EH (cell line): Measurements from ENCODE around the gene LBP.
"Not testable (repeated sequence)": the region's sequence is repeated elsewhere in the genome, so short reads cannot be mapped to it uniquely, and the experiment has no call there.

ENCODE experiments used
- DNase-seq: peaks from one replicate; pipeline ENCODE4 v3.0.0-alpha.2; 2015; ENCODE audit warnings: low read depth

LBP gene

DNA sequence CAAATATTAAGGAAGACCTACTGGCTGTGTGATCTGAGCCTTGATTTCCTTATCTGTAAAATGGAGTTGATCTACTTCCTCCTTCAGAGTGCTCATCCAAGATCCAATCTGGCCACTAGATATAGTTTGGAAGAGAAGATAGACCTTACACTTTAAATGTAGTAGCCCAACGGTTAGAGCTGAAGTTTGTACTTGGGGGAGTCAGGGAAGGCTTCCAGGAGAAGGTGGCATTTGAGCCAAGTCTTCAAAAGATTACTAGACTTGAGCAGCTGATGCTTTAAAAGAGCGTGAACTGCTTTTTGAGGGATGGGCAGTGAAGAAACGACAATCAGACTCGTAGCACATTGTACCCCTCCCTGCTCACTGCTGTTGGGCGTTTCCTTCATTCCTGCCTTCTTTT, 3.6 kb downstream of the LBP start:
- no peak for DNase-seq

DNA sequence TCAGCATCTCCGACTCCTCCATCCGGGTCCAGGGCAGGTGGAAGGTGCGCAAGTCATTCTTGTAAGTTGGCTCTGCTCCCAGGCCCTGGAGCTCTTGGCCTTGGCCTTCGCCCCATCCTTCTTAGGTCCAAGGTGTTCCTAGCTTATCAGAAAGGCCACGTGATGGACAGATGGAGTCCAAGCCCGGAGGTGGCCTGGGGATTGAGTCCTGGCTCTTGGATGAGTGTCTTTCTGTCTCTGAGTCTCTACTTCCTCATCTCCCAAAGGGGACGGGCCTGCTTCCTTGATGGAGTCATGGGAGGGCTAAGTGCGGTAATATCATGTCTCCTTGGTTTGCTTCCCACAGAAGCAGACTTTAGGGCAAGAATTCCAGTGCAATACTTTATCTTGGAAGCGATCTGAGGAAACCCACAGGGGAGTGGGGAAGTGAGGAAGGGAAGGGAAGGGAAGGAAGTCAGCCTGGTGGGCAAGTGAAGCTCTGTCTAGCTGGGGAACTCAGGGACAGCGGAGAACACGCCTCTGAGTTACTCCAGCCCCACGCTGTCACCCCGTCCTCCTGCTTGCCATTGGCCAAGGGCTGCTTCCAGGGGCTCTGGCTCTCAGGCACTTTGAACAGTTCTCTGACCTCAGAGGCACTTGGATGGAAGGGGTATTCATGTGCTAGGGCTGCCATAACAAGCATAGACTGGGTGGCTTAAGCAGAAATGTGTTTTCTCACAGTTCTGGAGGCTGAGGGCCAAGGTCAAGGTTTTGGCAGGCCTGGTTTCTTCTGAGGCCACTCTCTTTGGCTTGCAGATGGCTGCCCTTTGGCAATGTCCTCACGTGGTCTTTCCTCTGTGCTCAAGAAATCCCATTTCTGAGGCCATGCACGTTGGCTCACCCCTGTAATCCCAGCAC, 4.8 kb downstream of the LBP start:
- no peak for DNase-seq

DNA sequence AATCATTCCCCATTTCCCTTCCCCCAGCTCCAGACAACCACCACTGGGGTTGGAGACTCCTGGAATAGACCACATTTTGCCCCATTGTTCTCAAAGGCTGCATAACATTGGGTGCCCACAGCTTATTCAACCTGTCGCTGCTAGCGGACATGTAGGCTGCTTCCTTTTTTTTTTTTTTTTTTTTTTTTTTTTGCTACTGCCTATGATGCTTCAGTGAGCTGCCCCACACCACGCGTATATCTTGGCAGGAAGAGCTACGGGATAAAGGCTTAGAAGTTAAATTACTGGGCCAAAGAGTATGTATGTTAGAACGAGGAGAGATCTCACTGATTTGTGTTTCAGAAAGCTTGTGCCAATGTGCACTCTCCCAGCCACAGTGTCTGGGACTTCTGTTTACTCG, 7.0 kb downstream of the LBP start:
- DNase-seq, result peak; percentile 11

DNA sequence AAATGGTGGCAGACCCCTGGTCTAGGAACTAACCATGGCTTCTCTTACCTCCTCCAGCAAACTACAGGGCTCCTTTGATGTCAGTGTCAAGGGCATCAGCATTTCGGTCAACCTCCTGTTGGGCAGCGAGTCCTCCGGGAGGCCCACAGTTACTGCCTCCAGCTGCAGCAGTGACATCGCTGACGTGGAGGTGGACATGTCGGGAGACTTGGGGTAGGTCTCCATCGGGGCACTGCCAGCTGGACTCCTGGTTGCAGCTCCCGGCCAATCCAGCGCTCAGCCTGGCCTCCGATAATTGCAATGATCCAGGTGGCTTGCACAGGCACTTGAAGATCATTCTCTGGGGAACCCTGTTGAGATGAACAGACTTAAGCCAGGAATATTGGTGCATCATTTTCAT, 7.9 kb downstream of the LBP start:
- no peak for DNase-seq

DNA sequence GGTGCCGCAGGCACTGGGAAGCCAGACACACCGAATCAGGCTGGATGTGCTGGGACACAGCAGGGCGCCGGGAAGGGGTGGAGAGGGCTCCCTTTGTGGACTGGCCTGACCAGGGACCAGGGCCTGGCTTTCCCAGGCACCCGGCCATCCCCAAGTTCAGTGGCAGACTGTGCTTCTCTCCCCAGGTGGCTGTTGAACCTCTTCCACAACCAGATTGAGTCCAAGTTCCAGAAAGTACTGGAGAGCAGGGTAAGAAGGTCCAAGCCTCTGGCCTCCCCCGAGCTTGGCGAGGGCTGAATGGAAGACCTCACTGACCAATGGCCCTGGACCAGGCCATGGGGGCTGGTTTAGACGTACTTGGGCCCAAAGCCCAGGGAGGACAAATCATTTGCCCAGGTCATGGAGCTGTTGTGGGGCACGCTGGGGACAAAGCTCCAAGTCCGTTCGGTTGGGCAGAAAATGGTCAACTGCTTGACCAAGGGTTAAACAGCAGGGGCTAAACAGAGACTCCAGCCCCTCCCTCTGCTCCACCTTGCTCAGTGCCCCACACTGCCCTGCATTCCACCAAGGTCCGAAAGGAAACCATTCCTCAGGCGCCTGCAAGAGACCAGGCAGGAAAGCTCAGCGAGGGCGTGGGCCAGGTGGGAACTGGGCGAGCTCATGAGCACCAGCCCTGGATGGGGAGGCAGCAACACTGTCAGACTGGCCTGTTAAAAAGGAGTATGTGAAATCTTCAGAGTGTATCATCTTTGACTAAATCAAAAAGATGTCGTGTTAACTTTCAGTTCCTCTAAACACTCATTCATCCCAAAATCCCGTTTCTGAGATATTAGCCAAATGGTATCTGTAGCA, 9.1 kb downstream of the LBP start:
- no peak for DNase-seq

DNA sequence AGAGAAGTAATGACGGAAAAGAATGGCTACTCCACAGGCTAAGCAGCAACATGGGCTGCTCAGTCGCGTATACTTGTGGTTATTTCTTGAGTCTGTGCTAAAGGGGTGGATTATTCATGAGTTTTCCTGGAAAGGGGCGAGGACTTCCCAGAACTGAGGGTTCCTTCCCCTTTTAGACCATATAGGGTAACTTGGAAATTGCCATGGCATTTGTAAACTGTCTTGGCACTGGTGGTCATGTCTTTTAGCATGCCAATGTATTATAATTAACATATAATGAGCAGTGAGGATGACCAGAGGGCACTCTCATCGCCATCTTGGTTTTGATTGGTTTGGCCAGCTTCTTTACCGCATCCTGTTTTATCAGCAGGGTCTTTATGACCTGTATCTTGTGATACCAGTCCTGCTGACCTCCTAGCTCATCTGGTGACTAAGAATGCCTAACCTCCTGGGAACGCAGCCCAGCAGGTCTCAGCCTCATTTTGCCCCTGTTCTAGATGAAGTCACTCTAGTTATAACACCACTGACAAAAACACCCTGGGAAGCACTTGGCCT, 11.4 kb downstream of the LBP start:
- peak; percentile 62 for DNase-seq

DNA sequence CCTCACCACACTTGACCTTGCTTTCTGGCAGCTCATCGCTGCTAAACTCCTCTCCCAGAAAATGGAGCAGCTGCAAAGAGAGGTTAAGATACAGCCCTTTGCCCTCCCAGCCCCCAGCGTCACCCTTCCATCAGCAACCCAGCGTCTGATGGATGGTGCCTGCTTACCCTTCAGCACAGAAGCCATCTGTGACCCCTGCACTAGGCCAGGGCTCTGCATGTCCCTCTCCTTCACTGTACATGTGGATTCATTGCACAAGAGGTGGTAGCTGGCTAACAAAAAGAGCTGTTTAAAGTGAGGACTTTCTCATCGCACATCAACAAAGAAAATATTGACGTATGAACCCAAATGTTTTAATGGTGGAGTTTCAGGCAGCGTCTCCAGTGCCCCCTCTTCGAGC, 12.3 kb downstream of the LBP start:
- no peak for DNase-seq

DNA sequence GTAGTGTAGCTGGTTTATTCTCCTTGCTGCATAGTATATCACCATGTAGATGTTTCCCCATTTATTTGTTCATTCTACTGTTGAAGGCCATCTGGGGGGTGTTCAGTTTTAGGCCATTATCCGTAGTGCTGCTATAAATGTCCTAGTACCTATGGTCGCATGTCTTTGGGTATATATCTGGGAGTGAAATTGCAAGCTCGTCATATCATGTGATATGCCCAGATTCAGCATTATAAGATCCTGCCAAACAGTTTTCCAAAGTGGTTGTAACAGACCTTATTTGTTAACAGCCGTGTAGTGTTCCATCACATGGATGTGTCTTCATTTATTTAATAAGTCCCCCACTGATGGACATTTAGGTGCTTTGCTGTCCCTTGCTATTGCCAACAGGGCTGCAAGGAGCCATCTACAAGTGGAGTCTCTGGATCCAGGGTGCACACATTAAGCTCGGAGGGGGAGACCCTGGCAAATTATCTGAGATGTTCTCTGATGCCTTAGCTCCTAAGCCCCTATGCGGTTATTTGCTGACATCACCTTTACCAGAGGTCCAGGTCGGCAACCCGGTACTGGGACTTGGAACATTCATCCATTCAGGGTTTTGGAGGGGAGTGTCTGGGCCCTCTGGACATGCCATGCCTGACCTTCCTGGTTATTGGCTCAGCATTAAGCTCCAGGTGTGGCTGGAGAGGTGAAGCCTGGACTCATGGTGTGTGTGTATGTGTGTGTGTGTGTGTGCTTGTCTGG, 16.9 kb downstream of the LBP start:
- DNase-seq, result no peak

DNA sequence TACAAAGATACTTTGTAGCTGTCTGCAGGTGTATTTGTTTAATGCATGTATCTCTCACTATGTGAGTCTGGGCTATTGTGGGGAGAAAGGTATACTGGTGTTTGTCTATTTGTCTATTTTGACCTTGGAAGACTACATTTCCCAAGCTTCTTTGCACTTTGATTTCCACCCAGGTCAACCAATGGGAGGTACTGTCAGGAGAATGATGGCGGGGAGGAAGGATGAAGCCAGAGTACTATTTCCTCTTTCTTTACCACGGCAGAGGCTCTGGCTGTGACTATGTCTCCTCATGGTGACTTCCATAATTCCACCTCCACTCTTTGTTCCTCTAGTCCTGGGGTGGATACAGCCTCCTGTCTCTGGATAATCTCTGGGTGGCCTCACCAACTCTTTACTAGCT, 23.1 kb downstream of the LBP start:
- peak; percentile 27 for DNase-seq

DNA sequence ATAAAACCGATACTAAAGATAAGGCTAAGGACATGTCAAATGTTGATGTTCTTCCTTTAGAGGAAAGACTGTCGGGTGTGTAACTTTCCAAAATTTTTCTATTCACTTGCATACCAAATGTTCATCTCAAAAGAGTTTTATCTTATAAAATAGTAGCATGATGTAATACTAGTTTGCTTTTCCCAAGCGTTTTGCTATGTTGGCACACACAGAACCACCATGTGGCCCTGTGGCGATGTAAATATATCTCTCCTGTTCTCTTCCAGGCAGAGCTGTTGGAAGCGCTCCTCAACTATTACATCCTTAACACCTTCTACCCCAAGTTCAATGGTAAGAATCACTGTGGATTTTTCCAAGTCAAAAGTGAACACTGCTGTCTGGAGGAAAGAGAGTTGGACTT, 26.5 kb downstream of the LBP start:
- no peak for DNase-seq

DNA sequence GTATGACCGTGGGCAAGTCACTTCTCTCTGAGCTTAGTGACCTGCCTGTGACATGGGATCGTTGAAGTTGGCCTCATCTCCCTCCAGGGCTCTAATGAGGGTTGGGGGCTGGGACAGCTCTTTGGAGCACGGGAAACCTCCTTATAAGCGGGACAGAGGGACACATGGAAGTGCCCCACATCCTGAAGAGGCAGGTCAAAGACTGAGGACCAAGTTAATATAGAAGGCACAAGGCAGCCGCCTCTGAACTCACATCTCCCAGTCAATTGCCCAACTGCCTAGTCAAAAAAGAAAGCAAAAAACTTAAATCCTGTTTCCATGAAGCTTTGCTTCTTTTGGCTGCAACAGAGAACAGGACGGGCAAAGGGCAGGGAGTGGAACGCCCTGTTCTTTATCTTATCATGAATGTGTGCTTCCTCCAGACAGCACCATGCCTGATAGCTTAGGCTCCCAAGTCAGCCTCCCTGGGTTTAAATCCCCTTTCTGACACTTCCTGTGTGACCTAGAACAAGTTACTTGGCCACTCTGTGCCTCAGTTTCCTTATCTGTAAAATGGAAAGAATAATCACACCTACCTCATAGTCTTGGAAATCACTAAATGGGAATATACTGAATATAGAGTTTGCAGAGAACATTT, 27.1 kb downstream of the LBP start:
- DNase-seq, result no peak

DNA sequence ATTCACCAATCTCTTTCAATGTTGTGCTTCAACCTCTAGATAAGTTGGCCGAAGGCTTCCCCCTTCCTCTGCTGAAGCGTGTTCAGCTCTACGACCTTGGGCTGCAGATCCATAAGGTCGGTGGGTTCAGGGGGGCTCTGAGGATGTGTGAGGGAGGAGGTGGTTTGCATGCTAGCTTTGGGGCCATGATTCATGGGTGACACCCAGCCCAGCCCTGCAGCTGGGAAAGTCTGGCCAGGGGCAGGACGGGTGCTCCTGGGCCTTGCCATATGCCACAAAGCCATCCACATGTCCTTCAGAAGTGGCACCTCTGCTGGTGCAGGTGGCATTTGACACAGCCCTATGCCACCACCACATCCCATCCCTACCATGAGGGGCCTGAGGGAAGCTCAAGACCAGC, 27.6 kb downstream of the LBP start:
- DNase-seq, result no peak

DNA sequence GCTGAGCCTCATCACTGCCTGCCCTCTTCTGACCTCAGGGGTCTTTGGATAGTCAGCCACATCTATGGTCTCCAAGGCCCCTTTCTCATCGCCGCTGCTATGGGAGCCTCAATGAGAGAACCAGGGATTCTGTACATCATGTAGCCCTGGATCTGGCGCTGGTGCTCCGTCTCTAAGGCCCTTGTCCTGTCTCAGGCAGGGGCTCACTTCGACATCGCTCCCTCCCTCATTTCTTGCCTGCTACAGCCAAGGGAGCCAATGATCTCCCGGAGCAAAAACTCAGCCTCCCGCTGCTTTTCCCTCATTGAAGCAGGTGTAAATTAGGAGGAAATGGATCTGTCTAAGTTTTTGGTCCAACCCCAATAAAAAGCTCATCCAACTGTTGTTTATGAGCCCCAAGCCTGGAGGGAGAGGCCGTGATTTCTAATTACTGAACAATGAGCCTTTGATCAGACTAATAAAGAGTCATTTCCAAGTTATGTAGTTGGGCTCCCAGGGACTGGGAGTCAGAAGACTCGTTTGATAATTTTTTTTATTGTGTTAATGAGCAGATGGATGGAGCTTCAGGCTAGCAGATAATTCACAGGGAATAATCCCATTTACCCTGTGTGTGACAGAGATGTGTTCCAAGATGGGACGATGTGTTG, 30.9 kb downstream of the LBP start:
- DNase-seq, result no peak

DNA sequence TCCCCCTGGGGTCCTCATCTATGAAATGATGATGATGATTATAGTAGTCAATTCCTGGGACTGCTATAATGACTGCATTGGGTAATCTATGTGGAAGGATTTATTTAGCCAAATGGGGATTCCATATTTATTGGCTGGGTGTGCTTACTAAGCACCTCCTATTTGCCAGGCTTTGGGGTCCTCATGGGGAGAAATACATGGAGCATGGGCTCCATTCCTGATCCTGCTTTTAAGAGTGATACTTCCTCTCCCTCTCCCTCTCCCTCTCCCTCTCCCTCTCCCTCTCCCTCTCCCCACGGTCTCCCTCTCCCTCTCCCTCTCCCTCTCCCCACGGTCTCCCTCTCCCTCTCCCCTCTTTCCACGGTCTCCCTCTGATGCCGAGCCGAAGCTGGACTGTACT, 31.6 kb downstream of the LBP start:
- not testable (repeated sequence) for DNase-seq

DNA sequence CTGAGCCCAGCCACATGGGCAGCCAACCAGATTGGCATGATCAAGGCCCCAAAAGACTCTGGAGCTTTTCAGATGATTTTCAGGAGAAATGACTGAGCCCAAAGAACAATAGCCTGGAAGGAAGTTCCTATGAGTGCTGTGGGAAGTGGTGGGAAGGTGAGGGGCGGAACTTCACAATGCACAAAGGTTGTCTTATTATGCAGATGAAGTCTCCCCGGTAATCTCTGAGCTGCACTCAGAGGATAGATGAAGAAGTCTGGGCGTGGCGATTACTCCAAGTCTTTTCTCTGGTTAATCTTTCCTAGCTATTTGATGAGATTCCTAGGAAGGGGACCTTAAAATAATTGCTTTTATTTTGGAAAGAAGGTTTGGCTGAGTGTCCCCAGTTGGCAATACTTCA, 36.9 kb downstream of the LBP start:
- DNase-seq, result no peak

DNA sequence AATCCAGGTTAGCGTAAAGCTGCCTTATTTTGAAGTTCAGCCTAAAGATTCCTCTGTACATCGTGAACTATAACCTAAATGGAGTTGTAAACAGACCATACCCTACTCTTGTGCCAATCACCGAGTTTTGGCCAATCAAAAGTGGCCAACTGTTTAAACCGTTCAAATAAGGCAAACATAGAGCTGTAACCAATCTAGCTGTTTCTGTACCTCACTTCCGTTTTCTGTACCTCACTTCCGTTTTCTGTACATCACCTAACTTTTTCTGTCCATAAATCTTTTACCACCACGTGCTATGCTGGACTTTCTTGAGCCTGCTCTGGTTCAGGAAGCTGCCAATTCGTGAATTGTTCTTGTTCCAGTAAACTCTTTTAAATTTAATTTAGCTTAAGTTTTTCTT, 39.7 kb downstream of the LBP start:
- DNase-seq, result no peak

DNA sequence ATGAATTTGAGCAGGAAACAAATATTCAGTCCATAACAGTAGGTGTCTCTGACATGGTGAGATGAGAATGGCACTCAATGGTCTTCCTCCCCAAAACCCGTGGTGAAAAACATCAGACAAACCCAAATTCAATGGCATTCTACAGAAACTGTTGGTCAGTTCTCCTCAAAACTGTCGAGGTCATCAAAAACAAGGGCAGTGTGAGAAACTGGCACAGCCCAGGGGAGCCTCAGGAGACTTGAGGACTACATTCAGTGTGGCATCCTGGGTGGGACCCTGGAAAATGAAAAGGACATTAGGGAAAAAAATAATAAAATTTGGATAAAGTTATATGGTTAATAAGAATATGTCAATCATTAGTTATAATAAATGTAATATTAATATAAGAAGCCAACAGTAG, 40.6 kb downstream of the LBP start:
- no peak for DNase-seq

DNA sequence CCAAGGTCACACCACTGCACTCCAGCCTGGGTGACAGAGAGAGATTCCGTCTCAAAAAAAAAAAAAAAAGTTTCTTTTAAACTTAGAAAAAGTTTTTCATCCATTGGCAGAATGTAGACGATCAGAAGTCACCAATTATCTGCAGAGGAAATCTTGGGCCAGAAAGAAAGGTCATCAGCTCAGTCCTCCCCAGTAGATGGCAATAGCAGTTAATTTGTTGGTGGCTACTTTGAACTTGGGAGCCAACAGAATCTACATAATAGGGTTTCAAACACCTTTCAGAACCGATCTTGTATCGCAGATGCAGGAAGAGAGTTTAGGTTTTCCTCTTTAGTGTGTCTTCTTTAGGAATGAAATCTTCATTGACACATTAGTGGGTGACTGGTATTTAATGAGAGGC, 41.7 kb downstream of the LBP start:
- no peak for DNase-seq

DNA sequence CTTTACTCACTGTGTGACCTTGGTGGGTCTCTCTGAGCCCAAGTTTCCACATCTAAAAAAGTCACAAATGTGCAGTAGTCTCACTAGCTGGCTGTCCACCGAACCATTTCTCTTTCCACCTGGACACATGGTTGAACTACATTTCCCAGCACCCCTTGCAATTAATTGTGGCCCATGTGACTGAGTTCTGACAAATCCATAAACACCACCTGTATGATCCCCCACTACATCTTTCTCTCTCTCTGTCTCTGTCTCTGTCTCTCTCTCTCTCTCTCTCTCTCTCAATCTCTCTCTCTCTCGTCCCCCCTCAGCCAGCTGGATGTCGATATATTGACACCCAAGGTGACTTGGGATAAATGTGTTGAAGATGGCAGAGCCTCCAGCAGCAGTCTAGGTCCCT, 46.1 kb downstream of the LBP start:
- DNase-seq, result no peak

DNA sequence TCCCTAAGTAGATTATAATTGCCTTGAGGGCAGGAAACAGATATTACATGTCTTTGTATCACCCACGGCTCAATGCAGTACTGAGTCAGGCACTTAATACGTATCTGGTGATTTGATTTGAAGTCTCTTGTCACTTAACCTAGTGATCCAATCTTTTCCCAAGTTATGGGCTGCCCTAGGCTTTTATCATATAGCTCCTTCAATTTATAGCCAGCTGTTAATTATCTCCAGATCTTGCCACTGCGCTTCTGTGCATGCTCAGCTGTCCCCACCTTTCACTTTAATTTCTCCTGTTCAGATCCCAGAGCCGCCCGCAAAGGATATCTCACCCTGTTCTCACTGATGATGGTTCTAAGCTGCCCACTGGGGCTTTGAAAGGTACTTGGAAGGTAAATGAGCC, 47.0 kb downstream of the LBP start:
- DNase-seq, result no peak

DNA sequence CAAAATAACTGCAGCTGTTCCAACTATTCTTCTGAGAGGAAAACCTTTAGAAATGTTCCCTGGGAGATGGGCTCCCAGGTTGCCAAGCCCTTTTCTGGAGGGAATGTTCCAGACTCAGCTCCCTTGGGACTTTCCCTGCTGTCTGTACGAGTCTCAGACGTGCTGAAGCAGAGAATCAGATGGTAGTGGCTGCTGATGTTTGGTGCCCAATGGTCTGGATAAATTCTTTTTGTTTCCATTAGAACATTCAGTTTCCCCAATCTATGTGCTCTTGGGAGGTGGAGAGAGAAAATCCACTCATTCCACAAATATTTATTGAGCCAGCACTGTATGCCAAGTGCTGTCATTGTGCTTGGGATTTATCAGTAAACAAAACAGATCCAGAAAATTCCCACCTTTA, 48.9 kb downstream of the LBP start:
- peak; percentile 40 for DNase-seq
